ENCODE data around the gene FAM222A. TPM values are rescaled to one million over a fixed set of nuclear protein-coding genes. Genes with fewer than 3 reads are reported as not detected.

Gene FAM222A
- total and polyA plus RNA-seq, 2 of the 4 experiments (the other 2 are of a cell fraction) = under 0.01 to 0.32 TPM

GRCh38 chr12:109738209-109738608 is 24.6 kb downstream of the FAM222A start:
- Histone ChIP-seq H3K4me1 (ENCODE audit: control insufficient read depth, insufficient read depth, low read length) (peaks cover 2% of the 10 kb centered on the region; the same call in 1 of the 2 replicates), H3K36me3 (ENCODE audit: control insufficient read depth, insufficient read depth, low read length) (no peaks in the 10 kb centered on the region), H4K91ac (ENCODE audit: insufficient read depth, low read depth, low read length) (no peak overlapping the region), H2AFZ (replicated peaks; ENCODE audit: low read length, poor library complexity) (no peak overlapping the region), H2BK120ac (ENCODE audit: low read depth, low read length) (no peak overlapping the region), H4K8ac (ENCODE audit: low read depth in 2 of 2, low read length in 2 of 2) (no peak overlapping the region), H2AK5ac (ENCODE audit: low read depth, low read length) (no peak overlapping the region), H2BK5ac (ENCODE audit: low read depth, low read length, poor library complexity, severe bottlenecking) (no peak overlapping the region), H3K79me1 (ENCODE audit: low read depth in 1 of 2, low read length in 2 of 2) (no peaks in the 10 kb centered on the region), H3K14ac (replicated peaks; ENCODE audit: low read depth, low read length) (no peak overlapping the region), H4K5ac (ENCODE audit: low read depth, low read length) (no peak overlapping the region), H3K4ac (ENCODE audit: low read depth, low read length) (no peak overlapping the region), H3K9me3 (ENCODE audit: control insufficient read depth, insufficient read depth, low read length) (no peaks in the 10 kb centered on the region), H3K9me1 (ENCODE audit: insufficient read depth, low read length) (peaks cover 7% of the 10 kb centered on the region; the same call in 1 of the 2 replicates), H3K18ac (ENCODE audit: low read depth, low read length) (no peak overlapping the region), H3K23ac (ENCODE audit: low read depth, low read length) (no peak overlapping the region), H2BK20ac (ENCODE audit: low read depth, low read length) (no peak overlapping the region), H4K20me1 (ENCODE audit: insufficient read depth, low read length) (no peaks in the 10 kb centered on the region), H3K56ac (ENCODE audit: extremely low read depth, insufficient read depth, low read length) (no peak overlapping the region), H3K27ac (ENCODE audit: insufficient read depth, low read length) (no peak overlapping the region), H2BK15ac (ENCODE audit: low read depth, low read length) (no peak overlapping the region), H2AK9ac (replicated peaks; ENCODE audit: low read depth, low read length, poor library complexity) (no peak overlapping the region), H3K4me2 (ENCODE audit: low read depth, low read length) (no peak overlapping the region), H3K9ac (ENCODE audit: low read depth, low read length) (no peak overlapping the region), H3K27me3 (ENCODE audit: control insufficient read depth, insufficient read depth, low read length) (peaks cover 24% of the 10 kb centered on the region), H3K4me3 (ENCODE audit: insufficient read depth, low read depth, low read length) (no peak overlapping the region)
- no CpG with 5 or more reads among the region's 4 CpGs for whole genome bisulfite sequencing, 2 experiments (ENCODE audit: extremely low coverage in 2 of 2, insufficient read length in 1 of 2)
- ATAC-seq (ENCODE audit: low read depth) = no peak
- intact Hi-C loops (cut with micrococcal nuclease) = no loop called here
- TF ChIP-seq RAD21 (IDR thresholded peaks at IDR 0.05; ENCODE audit: low read length) (no peak), CEBPB (IDR thresholded peaks at IDR 0.05; ENCODE audit: low read depth, low read length) (no peak), MAZ (IDR thresholded peaks at IDR 0.05; ENCODE audit: borderline replicate concordance, low read depth, low read length) (no peak), USF2 (IDR thresholded peaks at IDR 0.05; ENCODE audit: low read depth, low read length) (no peak)
- ChIA-PET CTCF (no interaction called here), POLR2A (ENCODE audit: unreplicated experiment) (no interaction called here)
- BruUV-seq (replicated peaks) = no TSS peak
- DNase-seq = no peak
- dilution Hi-C loops (cut with HindIII; ENCODE audit: low sequenced_read_pairs, unreplicated experiment) = no loop called here
- in situ Hi-C loops (cut with MboI; ENCODE audit: low sequenced_read_pairs) = no loop called here
